HG03575 (cell line): ENCODE results near the gene GMDS.
"Not testable (repeated sequence)": the region's sequence is repeated elsewhere in the genome, so short reads cannot be mapped to it uniquely, and the experiment has no call there.

Experiments
- ATAC-seq: cut with Tn5 transposase; IDR thresholded peaks from one replicate; pipeline ENCODE4 v1.9.1; 2021; ENCODE audit not compliant: unreplicated experiment, insufficient number of reproducible peaks, low FRiP score; ENCODE audit errors: extremely low read depth

GMDS gene

DNA sequence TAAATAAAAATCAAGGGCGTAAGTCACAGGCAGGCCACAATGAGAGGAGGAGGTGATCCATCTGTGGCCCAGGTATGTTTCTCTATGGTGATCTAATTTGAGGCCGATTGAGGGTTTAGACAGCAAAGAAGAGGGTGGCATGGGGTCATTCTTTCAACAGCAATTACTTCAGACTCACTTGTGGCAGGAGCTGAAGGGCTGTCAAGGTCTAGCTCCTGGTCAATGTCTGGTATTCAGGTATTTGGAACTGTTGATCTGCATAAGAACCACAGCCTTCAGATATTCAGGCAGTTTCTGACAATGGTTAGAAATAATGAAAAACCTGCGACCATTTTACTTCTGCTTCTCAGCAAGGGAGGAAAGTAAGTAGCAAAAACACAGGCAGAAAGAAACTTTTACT, 376.1 kb downstream of the GMDS start:
- no peak for ATAC-seq

DNA sequence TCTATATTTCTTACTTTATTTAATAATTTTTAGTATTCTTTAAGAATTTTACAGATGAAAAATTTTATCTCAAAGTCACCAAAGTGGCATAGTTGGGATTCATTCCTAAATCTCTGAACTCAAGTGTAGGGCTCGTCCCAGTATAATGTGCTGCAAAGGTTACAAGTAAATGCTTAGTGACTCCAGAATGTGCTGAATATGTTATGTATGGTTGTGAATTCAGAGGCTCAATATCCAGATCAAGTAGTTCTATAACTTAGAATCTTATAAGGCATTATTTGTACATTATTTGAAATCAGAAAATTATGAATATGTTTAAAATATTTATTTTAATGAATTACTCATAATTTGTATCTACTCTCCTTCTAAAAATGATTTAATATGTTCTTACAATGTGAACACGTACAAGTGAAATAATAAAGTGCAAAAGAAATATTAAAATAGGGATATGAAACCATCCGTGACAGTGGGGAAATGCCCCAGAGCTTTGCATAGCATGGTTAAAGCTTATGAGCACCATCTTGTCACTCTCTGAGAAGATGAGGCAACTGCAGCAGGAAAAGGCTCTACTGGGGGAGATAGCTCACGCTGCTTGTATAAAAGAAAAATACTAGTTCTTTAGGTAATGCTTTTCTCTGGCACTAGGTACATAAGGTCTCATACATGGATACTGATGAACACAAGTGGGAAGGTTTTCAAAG, 376.7 kb downstream of the GMDS start:
- no peak for ATAC-seq

DNA sequence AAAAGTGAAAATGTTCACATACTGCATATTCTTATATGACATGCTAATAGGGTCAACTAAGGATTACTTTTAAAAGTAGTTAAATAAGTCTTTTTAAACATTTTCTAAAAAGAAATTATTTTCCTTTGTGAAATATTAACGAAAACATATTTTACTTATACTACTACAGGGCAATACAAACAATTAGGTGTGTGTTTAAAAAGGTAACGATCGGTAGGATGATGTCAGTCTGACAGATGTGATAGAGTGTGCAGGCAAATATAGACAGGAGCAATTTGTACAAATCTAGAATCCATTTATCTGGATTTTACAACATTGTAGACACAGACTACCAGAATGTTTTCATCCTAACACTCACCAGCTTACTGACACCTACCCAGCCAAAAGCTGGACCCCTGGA, 378.2 kb downstream of the GMDS start:
- ATAC-seq = no peak

DNA sequence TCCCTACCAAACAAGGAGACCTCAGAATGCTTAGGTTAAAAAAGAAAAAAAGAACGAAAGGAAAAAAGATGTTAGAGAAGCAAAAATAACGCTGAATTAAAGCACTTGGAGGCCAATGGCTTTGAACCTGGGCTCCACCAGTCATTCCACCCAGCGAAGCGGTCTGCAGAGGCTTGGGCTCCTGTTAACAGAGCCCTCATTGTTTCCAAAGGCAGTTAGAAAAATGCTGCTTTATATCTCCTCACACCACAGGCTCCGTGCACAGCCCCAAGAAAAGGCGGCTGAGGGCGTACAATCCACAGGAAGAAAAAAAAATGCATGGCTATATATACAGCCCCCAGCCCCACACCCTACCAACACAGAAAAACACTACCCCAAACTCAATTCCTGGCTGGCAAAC, 379.8 kb downstream of the GMDS start:
- no peak for ATAC-seq

- no peak for ATAC-seq
Measured at GRCh38 chr6:1864496-1864895, 380.9 kb downstream of the GMDS start.

- ATAC-seq = no peak
Measured at GRCh38 chr6:1862411-1862810, 383.0 kb downstream of the GMDS start.

DNA sequence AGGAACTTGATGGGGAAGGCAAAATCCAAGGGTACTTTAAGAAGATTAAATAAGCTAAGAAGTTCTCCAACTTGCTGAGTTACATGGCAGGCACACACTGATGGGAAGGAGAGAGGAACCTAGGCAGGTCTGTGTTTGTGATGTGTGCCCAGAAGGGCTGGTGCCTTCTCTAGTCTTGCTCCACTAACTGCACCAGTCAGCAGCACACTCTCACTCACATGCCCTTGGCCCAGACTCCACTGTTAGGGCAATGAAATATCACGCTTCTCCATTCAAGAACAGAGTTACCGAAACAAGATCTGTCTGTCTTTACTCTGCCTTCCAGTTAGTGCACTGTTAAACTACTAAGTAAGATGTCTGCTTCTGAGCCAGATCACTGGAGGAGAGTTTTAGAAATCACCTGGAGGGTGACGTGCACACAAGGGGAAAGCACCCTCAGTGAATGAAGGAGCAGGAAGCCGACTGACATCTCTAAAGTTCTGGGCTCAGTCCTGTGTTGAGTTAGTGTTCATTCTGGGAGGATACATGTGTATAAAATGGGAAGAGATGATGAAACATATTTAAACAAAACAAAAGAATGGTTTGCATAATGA, 384.6 kb downstream of the GMDS start:
- ATAC-seq = no peak

DNA sequence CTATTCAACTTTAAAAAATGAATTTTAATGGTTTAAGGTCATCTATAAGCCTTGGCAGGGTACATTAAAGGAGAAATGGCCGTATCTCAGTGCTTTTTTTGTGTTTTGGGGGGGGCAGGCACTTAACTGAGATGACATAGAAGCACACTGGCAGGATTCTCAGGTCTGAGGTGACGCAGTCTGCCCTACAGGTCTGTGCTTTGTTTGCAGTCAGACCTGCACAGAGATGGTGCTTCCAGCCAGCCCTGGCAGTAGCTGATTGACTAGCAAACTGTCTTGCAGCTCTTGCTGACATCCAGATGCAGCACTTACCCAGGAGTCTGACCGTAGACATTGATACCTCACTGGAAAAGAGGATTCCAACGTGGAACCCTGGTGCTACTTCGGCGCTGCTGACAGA, 386.5 kb downstream of the GMDS start:
- ATAC-seq = no peak

DNA sequence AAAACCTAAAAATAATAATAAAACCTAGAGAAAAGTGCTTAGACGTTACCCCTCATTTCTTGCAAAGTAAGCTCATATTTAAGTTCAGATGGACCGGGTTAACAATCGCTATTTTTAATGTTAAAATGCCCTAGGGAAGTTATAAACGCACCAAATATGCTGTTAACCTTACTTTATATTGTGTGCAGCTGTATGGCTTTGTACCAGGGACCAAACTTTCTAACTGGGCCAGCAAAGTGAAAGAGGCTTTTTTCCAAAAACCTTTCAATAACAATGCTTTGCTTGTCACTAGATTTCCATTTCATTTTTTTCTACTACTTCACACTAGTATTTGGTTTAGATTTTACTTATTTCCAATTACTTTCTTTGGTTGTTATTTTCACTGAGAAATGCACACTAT, 387.2 kb downstream of the GMDS start:
- no peak for ATAC-seq

GRCh38 chr6:1856381-1856780, 389.0 kb downstream of the GMDS start:
- ATAC-seq = peak; percentile 65

DNA sequence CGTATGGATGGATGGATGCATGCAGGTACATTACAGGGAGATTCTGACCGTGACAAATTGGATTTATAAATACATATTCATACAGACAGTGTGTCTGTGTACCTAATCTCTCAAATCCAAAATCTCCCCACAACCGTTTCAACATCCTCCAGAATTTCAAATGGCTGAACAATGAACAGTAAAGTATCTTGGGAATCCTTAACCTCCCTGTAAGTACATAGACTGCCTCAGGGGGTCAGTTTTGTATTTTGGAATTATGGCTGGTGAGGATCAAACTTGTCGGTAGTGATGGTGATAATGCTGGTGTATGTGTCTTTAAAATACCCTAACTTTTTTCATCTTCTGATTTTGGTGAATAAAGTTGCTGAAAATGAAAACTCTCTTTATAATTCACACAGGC, 389.5 kb downstream of the GMDS start:
- ATAC-seq = no peak

DNA sequence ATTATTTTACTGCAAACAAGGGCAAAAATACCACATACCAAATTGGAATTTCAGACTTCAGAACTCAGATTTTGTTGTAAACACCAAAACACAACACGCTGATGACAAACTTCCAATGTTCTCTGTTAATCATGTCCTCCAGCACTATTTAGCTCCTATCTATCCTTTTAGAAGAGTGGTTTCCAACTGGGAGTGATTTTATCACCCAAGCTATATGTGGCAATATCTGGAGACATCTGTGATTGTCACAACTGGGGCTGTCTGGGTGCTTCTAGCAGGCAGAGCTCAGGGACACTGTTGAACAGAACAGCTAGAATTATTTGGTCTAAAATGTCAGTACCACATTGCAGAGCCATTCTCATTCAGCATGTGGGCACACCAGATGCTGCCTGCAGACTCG, 391.1 kb downstream of the GMDS start:
- ATAC-seq = no peak

- no peak for ATAC-seq
Measured at GRCh38 chr6:1853761-1854160, 391.6 kb downstream of the GMDS start.

DNA sequence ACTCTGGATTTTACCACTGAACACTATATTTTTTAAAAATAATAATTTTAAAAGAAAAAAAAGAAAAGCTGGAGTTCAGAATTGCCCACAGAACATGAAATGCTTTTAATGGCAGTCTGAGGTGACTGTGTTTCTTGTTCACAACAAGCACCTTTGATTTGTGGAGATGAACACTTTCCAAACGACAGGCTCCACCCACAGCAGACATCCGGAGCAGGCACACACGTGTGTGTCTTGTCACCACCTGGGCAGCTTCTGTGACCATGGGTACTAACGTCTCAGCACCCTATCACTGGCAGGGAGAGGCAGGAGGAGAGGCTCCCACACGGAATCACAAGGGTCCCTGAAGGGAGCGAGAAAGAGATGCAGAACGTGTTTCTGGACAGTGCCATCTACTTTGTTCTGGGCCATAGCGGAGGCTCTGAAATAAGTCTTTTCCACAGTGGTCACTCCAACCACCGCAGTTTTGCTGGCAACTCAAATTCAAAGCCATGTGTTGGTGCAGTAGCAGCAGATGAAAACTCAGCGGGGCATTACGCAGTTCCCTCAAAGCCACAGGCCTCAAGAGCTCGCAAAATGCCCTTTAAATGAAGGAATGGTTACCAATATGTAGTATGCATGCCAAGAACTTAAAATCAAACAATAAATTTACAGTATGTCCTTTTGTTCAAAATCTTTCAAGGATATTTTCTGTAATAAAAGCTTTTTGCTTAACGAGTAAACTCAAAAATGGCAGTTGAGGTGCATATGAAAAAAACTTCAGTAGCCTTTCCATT, 393.5 kb downstream of the GMDS start:
- ATAC-seq = no peak

GRCh38 chr6:1850840-1851157, 394.6 kb downstream of the GMDS start:
- ATAC-seq = no peak

DNA sequence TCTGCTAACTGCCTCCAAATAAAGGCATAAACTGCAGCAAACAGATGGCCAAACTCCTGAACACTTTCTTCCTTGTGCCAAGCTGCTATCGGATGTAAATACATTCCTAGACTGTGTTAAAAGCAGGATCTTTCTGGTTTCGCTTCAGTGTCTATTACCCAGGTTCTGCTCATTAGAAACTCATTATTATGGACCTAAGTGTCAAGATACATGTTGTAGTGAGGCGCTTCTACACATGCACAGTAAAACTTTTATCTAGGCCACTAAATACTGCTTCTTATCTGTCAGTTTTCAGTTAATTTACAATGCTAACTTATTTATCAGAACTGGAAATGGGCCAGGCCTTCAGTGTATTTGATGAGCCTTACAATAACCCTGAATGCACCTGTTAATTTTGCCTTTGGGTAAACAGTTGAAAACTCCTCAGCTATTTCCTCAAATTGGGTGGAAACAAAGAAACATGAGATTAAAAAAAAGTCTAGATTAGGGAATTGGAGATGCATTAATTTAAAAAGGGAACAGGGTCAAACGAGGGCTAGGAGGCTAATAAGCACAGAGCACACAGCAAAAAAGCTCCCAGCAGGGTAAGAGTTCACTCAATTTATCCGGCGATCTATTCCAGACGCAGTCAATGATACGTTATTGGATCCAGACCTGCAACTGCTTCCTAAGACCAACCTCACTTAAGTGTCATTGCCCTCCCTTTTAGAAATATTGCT, 395.1 kb downstream of the GMDS start:
- ATAC-seq = no peak

DNA sequence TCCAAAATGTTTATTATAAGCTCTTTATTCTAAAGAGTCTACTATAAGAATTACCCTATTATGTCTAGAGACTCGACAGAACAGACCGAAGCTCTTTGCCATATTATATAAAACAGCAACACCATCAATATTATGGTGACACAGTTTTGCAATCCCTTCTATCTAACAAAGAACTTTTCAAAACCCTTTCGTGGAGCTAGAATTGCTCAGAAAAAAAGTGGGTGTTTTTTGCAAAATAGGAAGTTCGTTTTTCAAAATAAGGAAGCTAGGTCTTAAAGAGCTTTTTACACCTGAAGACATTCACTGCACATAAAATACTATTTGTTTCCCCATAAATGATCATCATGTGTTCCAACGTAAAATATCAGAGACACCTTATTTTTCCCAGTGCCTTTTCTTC, 395.7 kb downstream of the GMDS start:
- ATAC-seq = no peak

- ATAC-seq = no peak
Measured at GRCh38 chr6:1848752-1849151, 396.7 kb downstream of the GMDS start.

DNA sequence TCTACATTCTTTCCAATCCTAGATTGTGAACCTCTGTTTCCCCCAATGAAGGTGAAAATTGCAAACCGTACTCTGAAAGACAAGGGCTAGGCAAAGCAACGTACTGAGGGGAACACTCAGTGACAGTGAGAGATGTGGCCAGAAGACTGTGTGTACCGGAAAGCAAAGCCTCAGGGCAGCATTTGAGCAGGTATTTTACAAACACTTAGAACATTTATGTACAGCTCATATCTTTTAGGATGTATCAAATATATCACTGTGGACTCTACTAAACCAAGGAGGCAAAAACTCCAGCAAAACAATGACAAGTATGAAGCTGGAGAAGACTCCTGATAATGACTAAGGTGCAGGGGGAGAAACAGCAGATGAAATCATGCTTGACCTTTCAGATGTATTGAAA, 398.8 kb downstream of the GMDS start:
- no peak for ATAC-seq

DNA sequence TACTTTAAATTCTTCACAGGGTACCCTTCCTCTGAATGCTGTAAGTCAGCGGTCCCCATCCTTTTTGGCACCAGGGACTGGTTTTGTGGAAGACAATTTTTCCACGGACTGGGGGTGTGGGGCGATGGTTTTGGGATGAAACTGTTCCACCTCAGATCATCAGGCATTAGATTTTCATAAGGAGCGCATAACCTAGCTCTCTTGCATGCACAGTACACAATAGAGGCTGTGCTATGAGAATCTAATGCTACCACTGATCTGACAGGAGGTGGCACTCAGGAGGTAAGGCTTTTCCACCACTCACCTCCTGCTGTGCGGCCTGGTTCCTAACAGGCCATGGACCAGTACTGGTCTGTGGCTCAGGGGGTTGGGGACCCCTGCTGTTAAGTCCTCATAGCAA, 399.9 kb downstream of the GMDS start:
- ATAC-seq = not testable (repeated sequence)
